ENCODE data around the gene CDH5.

Gene CDH5

DNA sequence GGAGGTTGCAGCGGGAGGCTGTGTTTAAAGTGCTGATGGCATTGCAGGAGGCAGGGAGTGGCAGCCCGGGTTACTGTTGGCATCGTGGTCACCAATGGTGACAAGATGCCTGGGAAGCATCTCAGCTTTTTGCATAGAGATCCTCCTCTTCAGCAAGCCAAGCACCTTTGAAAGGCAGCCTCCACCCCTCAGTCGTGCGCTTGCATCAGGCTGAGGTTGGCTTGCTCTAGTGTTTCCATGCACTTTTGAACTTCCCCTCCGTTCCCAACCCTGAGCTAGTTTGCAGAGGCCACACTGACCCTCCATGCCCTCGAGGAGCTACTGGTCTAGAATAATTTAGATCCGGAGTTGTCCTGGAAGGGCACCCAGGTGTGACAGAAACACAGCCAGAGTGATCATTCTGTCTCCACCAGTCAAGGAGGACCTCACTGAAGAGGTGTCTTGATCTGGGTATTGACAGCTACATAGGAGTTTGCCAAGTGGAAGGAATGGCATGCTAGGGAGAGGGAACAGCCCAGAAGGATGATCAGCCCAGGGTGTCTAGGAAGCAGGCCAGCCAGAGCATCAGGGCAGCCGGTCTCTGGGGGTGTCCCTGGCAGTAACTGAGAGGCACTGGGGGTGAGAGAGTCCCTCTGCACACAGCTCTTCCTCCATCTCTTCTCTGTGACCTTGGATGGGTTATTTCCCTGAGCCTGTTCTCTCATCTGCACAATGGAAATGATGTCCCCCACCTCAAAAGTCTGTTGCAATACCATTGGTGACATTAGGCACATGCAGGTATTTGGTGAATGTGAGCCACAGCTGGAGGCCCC lies 68.3 kb downstream of the CDH5 start:
- TF ChIP-seq, protein P1, sequence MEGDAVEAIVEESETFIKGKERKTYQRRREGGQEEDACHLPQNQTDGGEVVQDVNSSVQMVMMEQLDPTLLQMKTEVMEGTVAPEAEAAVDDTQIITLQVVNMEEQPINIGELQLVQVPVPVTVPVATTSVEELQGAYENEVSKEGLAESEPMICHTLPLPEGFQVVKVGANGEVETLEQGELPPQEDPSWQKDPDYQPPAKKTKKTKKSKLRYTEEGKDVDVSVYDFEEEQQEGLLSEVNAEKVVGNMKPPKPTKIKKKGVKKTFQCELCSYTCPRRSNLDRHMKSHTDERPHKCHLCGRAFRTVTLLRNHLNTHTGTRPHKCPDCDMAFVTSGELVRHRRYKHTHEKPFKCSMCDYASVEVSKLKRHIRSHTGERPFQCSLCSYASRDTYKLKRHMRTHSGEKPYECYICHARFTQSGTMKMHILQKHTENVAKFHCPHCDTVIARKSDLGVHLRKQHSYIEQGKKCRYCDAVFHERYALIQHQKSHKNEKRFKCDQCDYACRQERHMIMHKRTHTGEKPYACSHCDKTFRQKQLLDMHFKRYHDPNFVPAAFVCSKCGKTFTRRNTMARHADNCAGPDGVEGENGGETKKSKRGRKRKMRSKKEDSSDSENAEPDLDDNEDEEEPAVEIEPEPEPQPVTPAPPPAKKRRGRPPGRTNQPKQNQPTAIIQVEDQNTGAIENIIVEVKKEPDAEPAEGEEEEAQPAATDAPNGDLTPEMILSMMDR (IDR thresholded peaks at IDR 0.05; ENCODE audit: extremely low read depth, insufficient read depth, missing control alignments) = no peak
- in situ Hi-C loops (cut with MboI; ENCODE audit: low pct_unique_long_range_greater_than_20kb, low sequenced_read_pairs, unreplicated experiment) = no loop called here
- no peak for DNase-seq (ENCODE audit: low spot score)

DNA sequence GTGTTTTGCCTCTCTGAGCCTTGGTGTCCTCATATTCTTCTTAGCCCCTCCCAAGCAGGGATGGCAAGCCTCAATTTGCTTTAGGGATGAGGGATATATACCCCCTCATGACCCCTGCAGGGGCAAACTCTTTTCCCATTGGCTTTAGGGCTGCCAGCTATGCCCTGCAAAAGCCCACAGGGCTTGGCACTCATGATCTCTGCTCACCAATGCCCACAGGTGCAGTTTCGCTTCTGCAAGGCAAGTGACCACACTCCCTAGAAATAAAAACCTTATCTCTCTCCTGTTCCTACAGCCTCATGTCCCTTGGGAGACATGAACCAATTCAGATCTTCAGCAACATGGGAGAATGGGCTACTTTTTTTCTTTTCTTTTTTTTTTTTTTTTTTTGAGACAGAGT lies 69.4 kb downstream of the CDH5 start:
- in situ Hi-C loops (cut with MboI; ENCODE audit: low pct_unique_long_range_greater_than_20kb, low sequenced_read_pairs, unreplicated experiment) = no loop called here
- TF ChIP-seq, protein P1 (IDR thresholded peaks at IDR 0.05; ENCODE audit: extremely low read depth, insufficient read depth, missing control alignments) = no peak
- no peak for DNase-seq (ENCODE audit: low spot score)

- in situ Hi-C loops (cut with MboI; ENCODE audit: low pct_unique_long_range_greater_than_20kb, low sequenced_read_pairs, unreplicated experiment) = no loop called here
- TF ChIP-seq, protein P1 (IDR thresholded peaks at IDR 0.05; ENCODE audit: extremely low read depth, insufficient read depth, missing control alignments) = no peak
- no peak for DNase-seq (ENCODE audit: low spot score)
Measured at GRCh38 chr16:66437391-66437945, 71.0 kb downstream of the CDH5 start.

- TF ChIP-seq, protein P1 (IDR thresholded peaks at IDR 0.05; ENCODE audit: extremely low read depth, insufficient read depth, missing control alignments) = no peak
- DNase-seq (ENCODE audit: low spot score) = no peak
- in situ Hi-C loops (cut with MboI; ENCODE audit: low pct_unique_long_range_greater_than_20kb, low sequenced_read_pairs, unreplicated experiment) = no loop called here
Measured at GRCh38 chr16:66438536-66438935, 72.0 kb downstream of the CDH5 start.

DNA sequence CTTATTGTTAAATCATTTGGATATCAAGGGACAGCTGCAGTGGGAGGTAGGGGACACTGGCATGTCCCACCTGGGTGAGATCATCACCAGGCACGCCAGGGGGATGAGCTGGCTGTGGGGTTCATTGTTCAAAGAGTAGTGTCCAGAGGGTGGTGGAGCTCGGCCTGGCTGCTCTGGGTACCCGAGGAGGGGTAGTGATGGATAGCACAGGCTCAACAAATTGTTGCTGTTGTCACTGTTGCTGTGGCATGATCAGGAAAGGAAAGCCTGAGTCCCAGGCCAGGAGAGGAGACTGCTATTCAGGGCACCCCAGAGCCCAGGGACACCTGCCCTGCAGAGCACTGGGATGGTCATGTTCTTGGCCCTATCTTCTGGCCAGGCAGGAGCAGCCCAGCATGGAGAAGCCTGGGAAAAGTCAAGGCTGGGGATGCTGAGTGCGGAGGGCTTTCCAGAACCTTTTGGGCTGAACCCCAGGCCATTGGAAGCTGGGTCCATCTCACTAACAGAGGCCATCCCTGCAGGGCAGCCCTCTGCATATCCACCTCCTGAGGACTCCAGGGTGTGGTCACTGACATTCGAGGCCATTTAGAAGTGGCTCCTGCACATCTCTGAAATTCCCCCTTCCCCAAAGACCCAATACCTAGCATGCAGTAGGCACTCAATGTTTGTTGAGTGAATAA lies 72.7 kb downstream of the CDH5 start:
- TF ChIP-seq, protein P1 (IDR thresholded peaks at IDR 0.05; ENCODE audit: extremely low read depth, insufficient read depth, missing control alignments) = no peak
- in situ Hi-C loops (cut with MboI; ENCODE audit: low pct_unique_long_range_greater_than_20kb, low sequenced_read_pairs, unreplicated experiment) = no loop called here
- DNase-seq (ENCODE audit: low spot score) = no peak

GRCh38 chr16:66440271-66440802 lies 73.8 kb downstream of the CDH5 start:
- TF ChIP-seq, protein P1 (IDR thresholded peaks at IDR 0.05; ENCODE audit: extremely low read depth, insufficient read depth, missing control alignments) = no peak
- no peak for DNase-seq (ENCODE audit: low spot score)
- in situ Hi-C loops (cut with MboI; ENCODE audit: low pct_unique_long_range_greater_than_20kb, low sequenced_read_pairs, unreplicated experiment) = no loop called here
